ENCODE data around the gene SEC11A.
"Not testable (repeated sequence)": the region's sequence is repeated elsewhere in the genome, so short reads cannot be mapped to it uniquely, and the experiment has no call there.

- TF ChIP-seq, protein P1, sequence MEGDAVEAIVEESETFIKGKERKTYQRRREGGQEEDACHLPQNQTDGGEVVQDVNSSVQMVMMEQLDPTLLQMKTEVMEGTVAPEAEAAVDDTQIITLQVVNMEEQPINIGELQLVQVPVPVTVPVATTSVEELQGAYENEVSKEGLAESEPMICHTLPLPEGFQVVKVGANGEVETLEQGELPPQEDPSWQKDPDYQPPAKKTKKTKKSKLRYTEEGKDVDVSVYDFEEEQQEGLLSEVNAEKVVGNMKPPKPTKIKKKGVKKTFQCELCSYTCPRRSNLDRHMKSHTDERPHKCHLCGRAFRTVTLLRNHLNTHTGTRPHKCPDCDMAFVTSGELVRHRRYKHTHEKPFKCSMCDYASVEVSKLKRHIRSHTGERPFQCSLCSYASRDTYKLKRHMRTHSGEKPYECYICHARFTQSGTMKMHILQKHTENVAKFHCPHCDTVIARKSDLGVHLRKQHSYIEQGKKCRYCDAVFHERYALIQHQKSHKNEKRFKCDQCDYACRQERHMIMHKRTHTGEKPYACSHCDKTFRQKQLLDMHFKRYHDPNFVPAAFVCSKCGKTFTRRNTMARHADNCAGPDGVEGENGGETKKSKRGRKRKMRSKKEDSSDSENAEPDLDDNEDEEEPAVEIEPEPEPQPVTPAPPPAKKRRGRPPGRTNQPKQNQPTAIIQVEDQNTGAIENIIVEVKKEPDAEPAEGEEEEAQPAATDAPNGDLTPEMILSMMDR (IDR thresholded peaks at IDR 0.05) = not testable (repeated sequence)
- TF ChIP-seq ZFX (IDR thresholded peaks at IDR 0.05; ENCODE audit: borderline replicate concordance) = not testable (repeated sequence)
These were observed 39.0 kb upstream of the SEC11A start for GRCh38 chr15:84754889-84755288.
